Kasumi-1 (cell line): Measurements from ENCODE around the gene ANXA5.

ENCODE experiments used
- DNase-seq, 2 experiments: peaks; one replicate each; lab custom pipeline; 2025; lab: John Stamatoyannopoulos, UW

Gene ANXA5

GRCh38 chr4:121712001-121712651 lies 15.3 kb upstream of the ANXA5 start:
- DNase-seq: no peak

GRCh38 chr4:121711263-121712000 lies 14.7 kb upstream of the ANXA5 start:
- no peak for DNase-seq

- DNase-seq: no peak
Observed at GRCh38 chr4:121709766-121710405, 13.1 kb upstream of the ANXA5 start.

- no peak for DNase-seq
Observed at GRCh38 chr4:121707344-121707743, 10.6 kb upstream of the ANXA5 start.

- no peak for DNase-seq
Observed at GRCh38 chr4:121706595-121707021, 9.8 kb upstream of the ANXA5 start.

GRCh38 chr4:121705521-121705920 lies 8.7 kb upstream of the ANXA5 start:
- no peak for DNase-seq

- no peak for DNase-seq
Observed at GRCh38 chr4:121702136-121702535, 5.4 kb upstream of the ANXA5 start.

- DNase-seq: no peak
Observed at GRCh38 chr4:121701263-121701662, 4.5 kb upstream of the ANXA5 start.

GRCh38 chr4:121698236-121698671 lies 1.5 kb upstream of the ANXA5 start:
- DNase-seq: no peak

GRCh38 chr4:121697564-121697963 lies 784 bp upstream of the ANXA5 start:
- DNase-seq: no peak

- peak; percentile 17 to 43 for DNase-seq
Observed at GRCh38 chr4:121696170-121696580, 605 bp downstream of the ANXA5 start.

- DNase-seq: no peak
Observed at GRCh38 chr4:121693886-121694285, 2.9 kb downstream of the ANXA5 start.

GRCh38 chr4:121693450-121693849 lies 3.3 kb downstream of the ANXA5 start:
- no peak for DNase-seq

- no peak for DNase-seq
Observed at GRCh38 chr4:121692261-121692660, 4.5 kb downstream of the ANXA5 start.

GRCh38 chr4:121690001-121690400 lies 6.8 kb downstream of the ANXA5 start:
- DNase-seq: no peak

GRCh38 chr4:121688701-121689100 lies 8.1 kb downstream of the ANXA5 start:
- no peak for DNase-seq

GRCh38 chr4:121688261-121688660 lies 8.5 kb downstream of the ANXA5 start:
- DNase-seq: no peak

GRCh38 chr4:121686255-121686654 lies 10.5 kb downstream of the ANXA5 start:
- no peak for DNase-seq

GRCh38 chr4:121685257-121685656 lies 11.5 kb downstream of the ANXA5 start:
- no peak for DNase-seq

- no peak for DNase-seq
Observed at GRCh38 chr4:121684561-121684960, 12.2 kb downstream of the ANXA5 start.

GRCh38 chr4:121684016-121684415 lies 12.8 kb downstream of the ANXA5 start:
- DNase-seq: no peak

GRCh38 chr4:121680571-121680970 lies 16.2 kb downstream of the ANXA5 start:
- no peak for DNase-seq

GRCh38 chr4:121679951-121680350 lies 16.8 kb downstream of the ANXA5 start:
- no peak for DNase-seq
